Measurements from ENCODE around the gene PIP4K2A. TPM values are rescaled to one million over a fixed set of nuclear protein-coding genes. Genes with fewer than 3 reads are reported as not detected.

PIP4K2A gene
- total and polyA plus RNA-seq, 2 experiments from 2014 or later, result 39.9 to 40.1 TPM

- no peak overlapping the region for H3K27ac Mint-ChIP-seq
Measured at GRCh38 chr10:22607261-22607660, 107.1 kb downstream of the PIP4K2A start.

More at GRCh38 chr10:22607261-22607660, 107.1 kb downstream of the PIP4K2A start:
- Histone ChIP-seq H3K27ac (ENCODE audit: low read depth) (no peak overlapping the region), H3K36me3 (ENCODE audit: insufficient read depth) (no peaks in the 10 kb centered on the region), H3F3A (replicated peaks; ENCODE audit: low read depth) (no peaks in the 10 kb centered on the region), H3K79me2 (replicated peaks; ENCODE audit: insufficient read depth) (peaks cover 40% of the 10 kb centered on the region), H3K4me3 (no peak overlapping the region), H2AFZ (no peak overlapping the region), H3K9me2 (ENCODE audit: insufficient read depth) (0 out of 2 replicates have a peak, but pooled peaks cover 5% of the 10 kb centered on the region), H4K20me1 (replicated peaks; ENCODE audit: insufficient read depth) (no peaks in the 10 kb centered on the region; the same call in none of the 2 replicates), H3K4me2 (no peak overlapping the region), H3K27me3 (ENCODE audit: insufficient read depth) (no peaks in the 10 kb centered on the region), H3K4me1 (ENCODE audit: insufficient read depth) (peaks cover 8% of the 10 kb centered on the region)
- H3K27me3 Mint-ChIP-seq (ENCODE audit: insufficient read depth, low read depth, poor library complexity), result peaks cover 3% of the 10 kb centered on the region
- peaks cover 45% of the 10 kb centered on the region for H3K36me3 Mint-ChIP-seq (ENCODE audit: low read depth)
- ATAC-seq (no peak), DNase-seq (ENCODE audit: low spot score) (no peak)
- peaks cover 38% of the 10 kb centered on the region for H3K4me1 Mint-ChIP-seq
- peaks cover 3% of the 10 kb centered on the region; the same call in 2 of the 3 replicates for H3K9me3 Mint-ChIP-seq
- no peak overlapping the region for H3K4me3 Mint-ChIP-seq
- no peak for TF ChIP-seq POLR2AphosphoS5 (IDR thresholded peaks at IDR 0.05; ENCODE audit: low read depth)
- TF ChIP-seq REST (IDR thresholded peaks at IDR 0.05; ENCODE audit: unreplicated experiment), result no peak
- no peak for TF ChIP-seq ETS1 (IDR thresholded peaks at IDR 0.05)
- no peak for TF ChIP-seq CTCF (conservative IDR thresholded peaks at IDR 0.05; ENCODE audit: low read depth in 2 of 2)
- TF ChIP-seq EZH2phosphoT487 (IDR thresholded peaks at IDR 0.05; ENCODE audit: unreplicated experiment), result no peak
- TF ChIP-seq CREB1 (CRISPR knock-in tag; IDR thresholded peaks at IDR 0.05; ENCODE audit: low read depth), result no peak
- no peak for TF ChIP-seq EZH2 (IDR thresholded peaks at IDR 0.05; ENCODE audit: low read depth, unreplicated experiment)
- no peak for TF ChIP-seq STAT1 (IDR thresholded peaks at IDR 0.05; ENCODE audit: unreplicated experiment)
- TF ChIP-seq ZNF462 (CRISPR knock-in tag; IDR thresholded peaks at IDR 0.05), result no peak
